ENCODE results near the gene PLEKHA4. TPM values are rescaled to one million over a fixed set of nuclear protein-coding genes. Genes with fewer than 3 reads are reported as not detected.
"Not testable (repeated sequence)": the region's sequence is repeated elsewhere in the genome, so short reads cannot be mapped to it uniquely, and the experiment has no call there.

Gene PLEKHA4
- polyA plus RNA-seq, 1 donor (not counting 4 experiments of a cell fraction or from before 2014, with no cell fraction given): 1.8 TPM

- H3K79me2 ChIP-seq (ENCODE audit: control insufficient read depth, insufficient read depth, low read length): no peaks in the 10 kb centered on the region
- H3K36me3 ChIP-seq (ENCODE audit: control insufficient read depth in 2 of 2, extremely low read depth in 1 of 2, insufficient read depth in 2 of 2, low read length in 2 of 2): peaks cover 20 to 28% of the 10 kb centered on the region in 2 experiments
- TF ChIP-seq, protein P1, sequence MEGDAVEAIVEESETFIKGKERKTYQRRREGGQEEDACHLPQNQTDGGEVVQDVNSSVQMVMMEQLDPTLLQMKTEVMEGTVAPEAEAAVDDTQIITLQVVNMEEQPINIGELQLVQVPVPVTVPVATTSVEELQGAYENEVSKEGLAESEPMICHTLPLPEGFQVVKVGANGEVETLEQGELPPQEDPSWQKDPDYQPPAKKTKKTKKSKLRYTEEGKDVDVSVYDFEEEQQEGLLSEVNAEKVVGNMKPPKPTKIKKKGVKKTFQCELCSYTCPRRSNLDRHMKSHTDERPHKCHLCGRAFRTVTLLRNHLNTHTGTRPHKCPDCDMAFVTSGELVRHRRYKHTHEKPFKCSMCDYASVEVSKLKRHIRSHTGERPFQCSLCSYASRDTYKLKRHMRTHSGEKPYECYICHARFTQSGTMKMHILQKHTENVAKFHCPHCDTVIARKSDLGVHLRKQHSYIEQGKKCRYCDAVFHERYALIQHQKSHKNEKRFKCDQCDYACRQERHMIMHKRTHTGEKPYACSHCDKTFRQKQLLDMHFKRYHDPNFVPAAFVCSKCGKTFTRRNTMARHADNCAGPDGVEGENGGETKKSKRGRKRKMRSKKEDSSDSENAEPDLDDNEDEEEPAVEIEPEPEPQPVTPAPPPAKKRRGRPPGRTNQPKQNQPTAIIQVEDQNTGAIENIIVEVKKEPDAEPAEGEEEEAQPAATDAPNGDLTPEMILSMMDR (optimal IDR thresholded peaks at IDR 0.05 in 1 of 3, IDR thresholded peaks at IDR 0.05 in 1 of 3, conservative IDR thresholded peaks at IDR 0.05 in 1 of 3; ENCODE audit: extremely low read depth in 1 of 3, insufficient read depth in 2 of 3, low read length in 3 of 3): no peak
- no peak for TF ChIP-seq EZH2 (IDR thresholded peaks at IDR 0.05; ENCODE audit: low read length)
- no peak overlapping the region for H3K27ac ChIP-seq (ENCODE audit: control insufficient read depth, insufficient read depth, low read length)
- no peak overlapping the region for H2AFZ ChIP-seq (ENCODE audit: control insufficient read depth, low read length)
- dilution Hi-C loops (cut with MboI; ENCODE audit: extremely low pct_ligation_motif_present, low sequenced_read_pairs): no loop called here
- FAIRE-seq: no peak
- H3K4me1 ChIP-seq (ENCODE audit: control insufficient read depth, extremely low read depth, insufficient read depth, low read length): no peaks in the 10 kb centered on the region
- H3K27me3 ChIP-seq (ENCODE audit: control insufficient read depth, extremely low read depth, insufficient read depth, low read length): no peaks in the 10 kb centered on the region
- H3K9me1 ChIP-seq (ENCODE audit: control insufficient read depth, extremely low read depth, insufficient read depth, low read length): no peaks in the 10 kb centered on the region
- DNase-seq (ENCODE audit: low read depth, low spot score): no peak
- H3K9ac ChIP-seq (ENCODE audit: control insufficient read depth, extremely low read depth, insufficient read depth, low read length): no peak overlapping the region
- H3K4me2 ChIP-seq (ENCODE audit: control insufficient read depth, extremely low read depth, insufficient read depth, low read depth, low read length): no peak overlapping the region
- H3K9me3 ChIP-seq (ENCODE audit: control insufficient read depth, low read depth, low read length): no peaks in the 10 kb centered on the region
- no peaks in the 10 kb centered on the region for H4K20me1 ChIP-seq (ENCODE audit: control insufficient read depth, extremely low read depth, insufficient read depth, low read length)
- H3K4me3 ChIP-seq (ENCODE audit: control insufficient read depth in 2 of 3, extremely low read depth in 1 of 3, insufficient read depth in 2 of 3, low read depth in 1 of 3, low read length in 3 of 3): no peak overlapping the region
Observed at GRCh38 chr19:48913114-48913889, 44.9 kb upstream of the PLEKHA4 start.

GRCh38 chr19:48910803-48911202 lies 42.4 kb upstream of the PLEKHA4 start:
- H3K36me3 ChIP-seq (ENCODE audit: control insufficient read depth in 2 of 2, extremely low read depth in 1 of 2, insufficient read depth in 2 of 2, low read length in 2 of 2): peaks cover 22 to 23% of the 10 kb centered on the region in 2 experiments

GRCh38 chr19:48909424-48910077 lies 41.1 kb upstream of the PLEKHA4 start:
- H3K4me1 ChIP-seq (ENCODE audit: control insufficient read depth, extremely low read depth, insufficient read depth, low read length); FAIRE-seq; H3K27ac ChIP-seq (ENCODE audit: control insufficient read depth, insufficient read depth, low read length); DNase-seq (ENCODE audit: low read depth, low spot score); H3K4me2 ChIP-seq (ENCODE audit: control insufficient read depth, extremely low read depth, insufficient read depth, low read depth, low read length); H3K79me2 ChIP-seq (ENCODE audit: control insufficient read depth, insufficient read depth, low read length); H3K9me3 ChIP-seq (ENCODE audit: control insufficient read depth, low read depth, low read length); H3K9ac ChIP-seq (ENCODE audit: control insufficient read depth, extremely low read depth, insufficient read depth, low read length); H4K20me1 ChIP-seq (ENCODE audit: control insufficient read depth, extremely low read depth, insufficient read depth, low read length); H3K27me3 ChIP-seq (ENCODE audit: control insufficient read depth, extremely low read depth, insufficient read depth, low read length); H3K4me3 ChIP-seq (ENCODE audit: control insufficient read depth in 2 of 3, extremely low read depth in 1 of 3, insufficient read depth in 2 of 3, low read depth in 1 of 3, low read length in 3 of 3); H2AFZ ChIP-seq (ENCODE audit: control insufficient read depth, low read length); dilution Hi-C loops (cut with MboI; ENCODE audit: extremely low pct_ligation_motif_present, low sequenced_read_pairs); H3K9me1 ChIP-seq (ENCODE audit: control insufficient read depth, extremely low read depth, insufficient read depth, low read length): not testable (repeated sequence)
- peaks cover 19 to 29% of the 10 kb centered on the region in 2 experiments for H3K36me3 ChIP-seq (ENCODE audit: control insufficient read depth in 2 of 2, extremely low read depth in 1 of 2, insufficient read depth in 2 of 2, low read length in 2 of 2)

More at GRCh38 chr19:48910803-48911202, 42.4 kb upstream of the PLEKHA4 start:
- DNase-seq (ENCODE audit: low read depth, low spot score) (no peak), FAIRE-seq (no peak)
- Histone ChIP-seq H3K27ac (ENCODE audit: control insufficient read depth, insufficient read depth, low read length) (no peak overlapping the region), H3K9ac (ENCODE audit: control insufficient read depth, extremely low read depth, insufficient read depth, low read length) (no peak overlapping the region), H3K4me2 (ENCODE audit: control insufficient read depth, extremely low read depth, insufficient read depth, low read depth, low read length) (no peak overlapping the region), H4K20me1 (ENCODE audit: control insufficient read depth, extremely low read depth, insufficient read depth, low read length) (no peaks in the 10 kb centered on the region), H2AFZ (ENCODE audit: control insufficient read depth, low read length) (no peak overlapping the region), H3K79me2 (ENCODE audit: control insufficient read depth, insufficient read depth, low read length) (no peaks in the 10 kb centered on the region), H3K4me3 (ENCODE audit: control insufficient read depth in 2 of 3, extremely low read depth in 1 of 3, insufficient read depth in 2 of 3, low read depth in 1 of 3, low read length in 3 of 3) (no peak overlapping the region), H3K27me3 (ENCODE audit: control insufficient read depth, extremely low read depth, insufficient read depth, low read length) (no peaks in the 10 kb centered on the region), H3K9me3 (ENCODE audit: control insufficient read depth, low read depth, low read length) (no peaks in the 10 kb centered on the region), H3K4me1 (ENCODE audit: control insufficient read depth, extremely low read depth, insufficient read depth, low read length) (no peaks in the 10 kb centered on the region), H3K9me1 (ENCODE audit: control insufficient read depth, extremely low read depth, insufficient read depth, low read length) (no peaks in the 10 kb centered on the region)
- TF ChIP-seq EZH2 (IDR thresholded peaks at IDR 0.05; ENCODE audit: low read length): no peak
- TF ChIP-seq, protein P1 (optimal IDR thresholded peaks at IDR 0.05 in 1 of 3, IDR thresholded peaks at IDR 0.05 in 1 of 3, conservative IDR thresholded peaks at IDR 0.05 in 1 of 3; ENCODE audit: extremely low read depth in 1 of 3, insufficient read depth in 2 of 3, low read length in 3 of 3): no peak
- dilution Hi-C loops (cut with MboI; ENCODE audit: extremely low pct_ligation_motif_present, low sequenced_read_pairs): no loop called here
